Activated CD4-positive, alpha-beta T cell treated with anti-CD3 and anti-CD28 coated beads, Interleukin-2, Interleukin-4, amounts not matched to agents 100 ng/mL and 50 ng/mL, durations not matched to agents 16 hours and 8 hours (primary cell): ENCODE measurements around the gene NUP37.
"Not testable (repeated sequence)": the region's sequence is repeated elsewhere in the genome, so short reads cannot be mapped to it uniquely, and the experiment has no call there.

Experiments used
- DNase-seq: peaks from one replicate; pipeline ENCODE4 v3.0.0-alpha.2; 2020; ENCODE audit warnings: low spot score

Gene NUP37

DNA sequence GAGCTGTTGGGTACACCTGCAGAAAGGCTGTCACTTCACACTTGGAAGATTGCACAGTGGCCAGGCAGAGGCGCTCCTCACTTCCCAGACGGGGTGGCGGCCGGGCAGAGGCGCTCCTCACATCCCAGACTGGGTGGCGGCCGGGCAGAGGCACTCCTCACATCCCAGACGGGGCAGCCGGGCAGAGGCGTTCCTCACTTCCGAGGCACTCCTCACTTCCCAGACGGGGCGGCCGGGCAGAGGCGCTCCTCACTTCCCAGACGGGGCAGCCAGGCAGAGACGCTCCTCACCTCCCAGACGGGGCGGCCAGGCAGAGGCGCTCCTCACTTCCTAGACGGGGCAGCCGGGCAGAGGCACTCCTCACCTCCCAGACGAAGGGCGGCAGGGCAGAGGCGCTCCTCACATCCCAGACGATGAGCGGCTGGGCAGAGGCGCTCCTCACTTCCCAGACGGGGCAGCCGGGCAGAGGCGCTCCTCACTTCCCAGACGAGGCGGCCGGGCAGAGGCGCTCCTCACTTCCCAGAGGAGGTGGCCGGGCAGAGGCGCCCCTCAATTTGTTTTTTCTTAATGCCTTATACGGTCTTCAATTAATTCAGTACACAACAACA is 30.6 kb downstream of the NUP37 start:
- DNase-seq = not testable (repeated sequence)

DNA sequence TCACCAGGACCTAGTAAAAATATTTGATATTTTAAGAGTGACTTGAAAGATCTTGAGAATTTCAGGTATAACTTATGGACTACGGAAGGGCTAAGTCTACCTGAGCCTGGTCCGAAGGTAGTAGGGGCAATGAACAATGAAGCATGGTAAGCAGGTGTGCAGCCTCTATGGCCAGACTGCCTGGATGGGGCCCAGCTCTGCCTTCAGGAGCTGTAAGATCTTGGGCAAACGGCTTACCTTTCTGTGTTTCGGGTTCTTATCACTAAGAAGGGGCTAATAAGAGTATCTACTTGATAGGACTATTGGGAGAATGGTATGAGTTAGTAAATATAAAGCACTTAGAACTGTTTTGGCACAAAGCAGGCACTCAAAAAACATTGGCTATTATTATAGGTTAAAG is 39.1 kb downstream of the NUP37 start:
- DNase-seq = no peak

- DNase-seq = not testable (repeated sequence)
Measured at GRCh38 chr12:102072092-102072491, 47.8 kb downstream of the NUP37 start.

- DNase-seq = no peak
Measured at GRCh38 chr12:102069707-102070106, 50.2 kb downstream of the NUP37 start.

- DNase-seq = no peak
Measured at GRCh38 chr12:102067574-102068258, 52.2 kb downstream of the NUP37 start.

GRCh38 chr12:102064476-102064875 is 55.4 kb downstream of the NUP37 start:
- no peak for DNase-seq

DNA sequence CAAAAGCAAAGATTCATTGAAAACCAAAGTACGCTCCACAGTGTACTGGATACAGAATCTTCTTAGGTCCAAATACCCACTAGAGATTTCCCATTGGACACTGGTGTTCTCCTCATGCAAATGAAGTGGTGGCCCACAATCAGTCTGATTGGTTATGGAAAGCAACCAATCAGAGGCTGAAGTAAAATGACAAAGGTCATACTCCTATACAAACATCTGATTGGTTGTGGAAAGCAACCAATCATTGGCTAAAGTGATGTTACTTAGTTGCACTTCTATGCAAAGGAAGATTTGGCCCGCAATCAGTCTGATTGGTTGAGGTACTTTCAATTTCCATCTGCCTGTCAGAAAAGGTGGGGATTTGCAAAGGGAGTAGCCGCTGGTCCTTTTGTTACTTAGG is 56.8 kb downstream of the NUP37 start:
- no peak for DNase-seq

GRCh38 chr12:102062419-102062806 is 57.5 kb downstream of the NUP37 start:
- no peak for DNase-seq

DNA sequence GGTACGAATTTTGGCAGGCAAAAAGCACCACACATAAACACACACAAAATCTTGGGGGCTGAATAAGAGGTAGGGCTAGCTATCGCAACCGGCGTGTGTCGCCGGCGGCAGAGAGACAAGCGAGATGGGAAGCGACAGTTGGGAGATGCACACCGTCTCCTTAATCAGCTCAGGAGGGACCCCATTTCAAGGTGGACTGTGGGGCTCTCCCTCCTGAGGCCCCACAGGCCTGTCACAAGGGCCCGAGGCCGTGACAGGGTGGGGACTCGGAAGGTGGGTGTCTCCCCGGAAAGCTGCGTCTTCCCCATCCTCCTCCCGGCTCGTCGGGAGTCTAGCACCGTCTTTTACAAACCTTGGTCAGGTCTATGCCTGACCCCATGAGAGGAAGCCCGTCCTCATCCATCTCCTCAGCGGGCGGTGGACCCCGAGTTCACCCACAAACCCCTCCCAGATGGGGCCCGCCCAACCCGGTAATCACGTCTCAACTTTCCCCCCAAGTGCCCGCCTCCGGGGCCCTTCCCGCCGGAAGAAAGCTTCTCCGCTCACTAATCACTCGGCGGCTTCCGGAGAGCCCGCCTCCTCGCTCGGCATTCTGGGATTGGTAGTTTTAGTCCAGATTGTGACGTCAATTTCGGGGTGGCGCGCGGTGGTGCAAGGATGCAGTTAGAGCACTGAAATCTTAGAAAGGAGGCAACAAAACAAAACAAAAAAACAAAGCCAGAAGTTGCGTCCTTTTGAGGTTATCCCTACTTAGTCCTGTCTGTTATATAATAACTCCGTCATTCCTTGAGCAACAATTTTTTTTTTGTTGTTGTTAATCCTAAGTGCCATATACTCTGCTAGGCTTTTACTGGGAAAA is 58.1 kb downstream of the NUP37 start, which contains the start of gene WASHC3:
Gene WASHC3 (minus strand): TSS at position 432 of the 859 bp plus-strand sequence. CDS start 29 bp downstream, at position 403.
- peak; percentile 96 for DNase-seq

DNA sequence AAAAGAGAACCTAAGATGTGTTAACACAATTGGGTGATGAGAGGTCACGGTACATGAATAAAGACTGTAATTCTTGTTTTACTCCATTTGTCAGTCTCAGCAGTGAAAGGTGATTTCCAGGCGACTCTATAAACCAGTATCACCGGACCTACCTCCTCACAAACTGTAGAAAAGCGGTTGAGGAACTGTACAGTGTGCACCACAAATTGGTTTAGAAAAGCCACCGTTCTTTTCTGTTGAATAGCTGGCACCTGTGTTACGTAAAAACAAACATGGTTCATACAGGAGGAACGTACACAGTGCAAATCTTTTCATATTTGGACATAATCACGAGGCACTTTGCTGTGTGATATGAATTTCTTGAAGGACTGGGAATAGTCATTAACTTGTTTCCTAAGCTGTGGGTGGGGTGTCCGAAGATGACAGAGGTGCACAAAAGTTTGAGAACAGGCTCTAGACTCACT is 58.8 kb downstream of the NUP37 start:
- DNase-seq = peak; percentile 62

DNA sequence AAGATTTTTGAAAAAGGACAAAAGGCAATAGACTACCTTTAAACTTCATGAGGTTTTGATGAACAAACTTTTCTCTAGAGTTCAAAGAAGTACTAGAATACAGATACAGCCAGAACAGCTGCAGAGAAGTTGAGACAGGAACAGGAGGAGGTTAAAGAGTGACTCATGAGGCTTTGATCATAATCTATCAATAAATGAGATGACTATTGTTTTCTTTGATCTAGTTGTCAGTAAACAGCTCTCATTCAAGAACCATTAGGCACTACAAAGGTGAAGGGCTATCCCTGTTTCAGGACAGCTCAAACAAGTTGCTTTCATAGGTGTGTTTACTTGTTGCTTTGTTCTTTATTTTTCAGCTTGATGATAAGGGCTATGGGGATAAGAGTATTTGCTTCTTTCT is 60.6 kb downstream of the NUP37 start:
- DNase-seq = peak; percentile 69

GRCh38 chr12:102054345-102054744 is 65.6 kb downstream of the NUP37 start:
- no peak for DNase-seq

DNA sequence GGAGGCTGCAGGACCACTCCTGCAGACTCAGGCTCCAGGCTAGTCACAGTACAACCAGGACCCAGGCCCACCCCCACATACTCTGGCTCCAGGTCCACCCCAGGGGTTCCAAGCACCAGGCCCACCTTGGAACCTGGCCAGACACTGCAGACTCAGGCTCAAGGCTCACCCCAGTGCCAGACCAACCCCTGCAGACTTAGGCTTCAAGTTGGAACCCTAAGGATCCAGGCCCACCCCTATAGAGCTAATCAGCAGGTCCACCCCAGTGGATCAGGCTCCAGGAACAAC is 66.9 kb downstream of the NUP37 start:
- no peak for DNase-seq

GRCh38 chr12:102052192-102053061 is 67.5 kb downstream of the NUP37 start:
- no peak for DNase-seq

DNA sequence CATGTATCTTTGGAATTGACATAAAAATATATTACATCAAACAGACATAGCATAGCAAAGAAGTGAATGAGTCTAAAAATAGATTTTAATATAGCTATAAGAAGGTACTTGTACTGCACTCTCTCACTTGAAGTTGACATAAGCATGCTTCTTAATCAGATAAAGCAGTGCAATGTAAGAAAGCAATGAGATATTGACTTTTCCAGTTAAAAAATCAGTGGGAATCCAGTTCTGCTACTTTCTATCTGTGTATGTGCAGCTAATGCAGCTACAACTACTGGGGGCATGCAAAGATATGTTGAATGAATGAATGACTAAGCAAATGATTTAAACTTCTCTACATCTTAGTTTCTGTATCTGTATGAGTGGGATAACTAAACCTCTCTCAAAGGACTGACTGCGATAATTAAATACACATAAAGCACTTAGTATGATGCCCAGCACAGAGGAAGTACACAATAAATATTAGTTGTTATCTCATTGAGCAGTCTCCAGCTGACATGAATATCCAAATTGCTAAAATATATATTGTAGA is 68.4 kb downstream of the NUP37 start:
- DNase-seq = no peak

DNA sequence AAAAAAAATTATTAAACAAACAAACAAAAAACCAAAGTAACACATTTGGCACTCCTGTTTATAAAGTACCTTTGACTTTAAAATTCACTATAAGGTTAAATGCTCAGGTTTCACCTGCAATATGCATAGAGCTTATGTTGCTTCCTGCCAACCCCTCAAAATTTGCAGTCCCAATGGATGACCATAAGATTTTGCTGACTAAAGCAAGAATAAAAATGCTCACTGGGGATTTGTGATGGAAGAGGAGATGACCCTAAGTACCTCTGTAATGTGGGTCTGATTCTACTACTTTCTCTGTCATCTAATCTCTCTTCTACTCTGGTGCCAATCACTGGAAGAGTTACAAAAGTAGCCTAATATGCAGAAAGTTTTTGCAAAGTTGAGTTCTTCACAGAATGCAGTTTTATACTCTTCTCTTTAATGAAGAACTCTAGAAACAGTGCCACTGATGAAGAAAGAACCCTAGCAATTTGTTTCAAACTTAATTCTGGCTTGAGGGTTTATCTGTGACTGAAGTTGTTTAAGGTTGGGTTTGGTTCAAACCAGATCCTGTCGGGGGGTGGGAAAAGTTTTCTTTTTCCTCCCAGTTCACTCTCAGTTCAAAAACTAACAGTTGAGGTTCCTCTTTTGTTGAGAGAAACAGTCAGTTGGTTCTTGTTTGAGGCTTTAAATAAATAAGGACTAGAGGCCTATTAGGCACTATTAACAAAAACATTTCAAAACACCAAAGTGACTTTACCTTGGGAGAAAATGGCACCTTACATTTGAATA is 69.1 kb downstream of the NUP37 start:
- DNase-seq = no peak

GRCh38 chr12:102043928-102044327 is 76.0 kb downstream of the NUP37 start:
- peak; percentile 29 for DNase-seq

GRCh38 chr12:102033991-102034745 is 85.7 kb downstream of the NUP37 start:
- DNase-seq = no peak

DNA sequence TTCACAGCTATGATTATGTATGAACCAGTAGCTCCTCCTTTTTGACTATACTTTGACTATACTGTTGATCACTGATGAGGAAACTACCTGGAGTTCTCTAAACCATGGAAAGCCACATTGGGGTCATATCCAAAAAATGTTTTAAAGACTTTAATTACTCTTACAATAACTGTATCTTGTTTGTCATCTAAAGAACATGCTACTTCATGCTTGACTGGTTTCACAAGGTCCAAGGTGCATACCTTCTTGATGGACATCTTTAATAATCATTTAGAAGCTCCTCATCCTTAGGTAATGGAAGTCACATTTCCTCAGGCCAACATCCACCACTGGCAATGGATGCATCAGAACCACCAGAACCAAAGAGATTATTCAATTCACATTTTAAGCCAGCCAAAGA is 88.1 kb downstream of the NUP37 start:
- DNase-seq = no peak

DNA sequence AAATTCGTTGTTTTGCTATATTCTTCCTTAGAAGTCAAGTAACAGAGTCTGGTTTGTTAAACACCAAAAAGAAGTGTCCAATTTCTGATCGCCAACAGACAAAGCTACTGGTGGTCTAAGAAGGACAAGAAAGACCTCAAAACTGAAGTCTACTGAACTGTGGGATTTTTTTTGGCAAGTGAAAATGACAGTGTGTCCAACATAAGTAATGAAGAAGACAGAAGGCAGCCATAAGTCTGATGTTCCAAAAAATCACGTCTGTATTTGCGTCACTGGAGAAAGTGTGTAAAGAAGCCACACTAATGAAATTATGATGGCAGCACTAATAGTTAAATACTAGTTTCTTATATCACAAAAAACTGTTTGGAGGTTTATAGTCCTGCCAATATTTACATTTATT is 90.8 kb downstream of the NUP37 start:
- DNase-seq = no peak
